Frontal cortex (tissue), 4 donors: ENCODE measurements around the gene NXT1. TPM values are rescaled to one million over a fixed set of nuclear protein-coding genes. Genes with fewer than 3 reads are reported as not detected.

ENCODE experiments used
- DNase-seq, 2 donors: peaks; one replicate each; pipeline ENCODE4 v3.0.0; 2012; ENCODE audit warnings: low spot score in 2 of 2
- FAIRE-seq: peaks from 2 replicates; lab custom pipeline; 2012; peaks lifted over from hg19 to GRCh38; lab: Jason Lieb, UNC
- total RNA-seq: library from RNA; depleted of rRNA; stranded (reverse); fragments of >200 nt; gene quantifications from one replicate; pipeline ENCODE4 v1.2.3, GENCODE V29; 2014
- donor health status: control.
- donor health status: control.
- donor health status: control.

The NXT1 gene
- total RNA-seq, 1 donor from 2014 or later: 20.4 TPM

GRCh38 chr20:23357767-23358562 is 7.4 kb downstream of the NXT1 start:
- peak; percentile 85 to 91 for DNase-seq
- no peak for FAIRE-seq

- DNase-seq (no peak), FAIRE-seq (no peak)
Observed at GRCh38 chr20:23358563-23358906, 7.9 kb downstream of the NXT1 start.

GRCh38 chr20:23358923-23359593 is 8.5 kb downstream of the NXT1 start:
- DNase-seq (no peak), FAIRE-seq (no peak)

GRCh38 chr20:23360531-23360930 is 9.9 kb downstream of the NXT1 start:
- FAIRE-seq: no peak
- DNase-seq: no peak

GRCh38 chr20:23361119-23361475 is 10.5 kb downstream of the NXT1 start:
- FAIRE-seq (no peak), DNase-seq (no peak)

- FAIRE-seq: no peak
- peak; percentile 98 to 99 for DNase-seq
Observed at GRCh38 chr20:23361476-23362391, 11.1 kb downstream of the NXT1 start, which contains the start of gene GZF1. Gene GZF1, plus strand, starts transcription at chr20:23362182. Its CDS starts 2,202 bp downstream, at chr20:23364384.

- FAIRE-seq (no peak), DNase-seq (peak; percentile 33 to 48)
Observed at GRCh38 chr20:23362392-23363256, 12.0 kb downstream of the NXT1 start.

- FAIRE-seq (no peak), DNase-seq (no peak)
Observed at GRCh38 chr20:23363257-23363649, 12.7 kb downstream of the NXT1 start.

GRCh38 chr20:23365390-23366165 is 15.0 kb downstream of the NXT1 start:
- DNase-seq (no peak), FAIRE-seq (no peak)

GRCh38 chr20:23366384-23366783 is 15.8 kb downstream of the NXT1 start:
- FAIRE-seq (no peak), DNase-seq (no peak)

- no peak for FAIRE-seq
- DNase-seq: no peak
Observed at GRCh38 chr20:23367770-23368169, 17.2 kb downstream of the NXT1 start.

- DNase-seq: no peak
- FAIRE-seq: no peak
Observed at GRCh38 chr20:23368316-23369071, 17.9 kb downstream of the NXT1 start.

GRCh38 chr20:23369072-23369823 is 18.7 kb downstream of the NXT1 start:
- DNase-seq: no peak
- no peak for FAIRE-seq

GRCh38 chr20:23370274-23370673 is 19.7 kb downstream of the NXT1 start:
- FAIRE-seq: no peak
- DNase-seq: no peak

- no peak for FAIRE-seq
- no peak for DNase-seq
Observed at GRCh38 chr20:23370873-23371272, 20.3 kb downstream of the NXT1 start.

GRCh38 chr20:23371496-23371895 is 20.9 kb downstream of the NXT1 start:
- DNase-seq (no peak), FAIRE-seq (no peak)

GRCh38 chr20:23374441-23374840 is 23.9 kb downstream of the NXT1 start:
- FAIRE-seq: no peak
- DNase-seq: no peak
